HL-60/S4 treated with retinoic acid at 250 ng/mL for 4 days and 3 days (cell line): Measurements from ENCODE around the gene ADAMTS17.

Experiments used
- in situ Hi-C: fragments of 300-500 bp; cut with MboI; formaldehyde crosslinking; loops from 2 replicates; pipeline ENCODE4 v1.7.0; 2022; ENCODE audit warnings: low sequenced_read_pairs

ADAMTS17 gene

GRCh38 chr15:100057281-100057680 is 284.5 kb downstream of the ADAMTS17 start:
- in situ Hi-C loops, result no loop called here

GRCh38 chr15:100056411-100057072 is 285.2 kb downstream of the ADAMTS17 start:
- in situ Hi-C loops, result no loop called here

- in situ Hi-C loops, result no loop called here
These were observed 286.0 kb downstream of the ADAMTS17 start for GRCh38 chr15:100055821-100056220.

GRCh38 chr15:100054539-100054938 is 287.2 kb downstream of the ADAMTS17 start:
- in situ Hi-C loops, result no loop called here

- in situ Hi-C loops, result no loop called here
These were observed 288.2 kb downstream of the ADAMTS17 start for GRCh38 chr15:100053474-100054121.

- in situ Hi-C loops, result no loop called here
These were observed 288.9 kb downstream of the ADAMTS17 start for GRCh38 chr15:100052716-100053473.

GRCh38 chr15:100050877-100051786 is 290.6 kb downstream of the ADAMTS17 start:
- in situ Hi-C loops, result no loop called here

GRCh38 chr15:100049936-100050876 is 291.6 kb downstream of the ADAMTS17 start:
- in situ Hi-C loops, result no loop called here

GRCh38 chr15:100049483-100049882 is 292.3 kb downstream of the ADAMTS17 start:
- in situ Hi-C loops, result no loop called here

- in situ Hi-C loops, result no loop called here
These were observed 293.0 kb downstream of the ADAMTS17 start for GRCh38 chr15:100048736-100049135.

GRCh38 chr15:100043692-100044091 is 298.1 kb downstream of the ADAMTS17 start:
- in situ Hi-C loops, result no loop called here

- in situ Hi-C loops, result no loop called here
These were observed 298.6 kb downstream of the ADAMTS17 start for GRCh38 chr15:100043068-100043641.

- in situ Hi-C loops, result no loop called here
These were observed 299.2 kb downstream of the ADAMTS17 start for GRCh38 chr15:100042558-100042957.

GRCh38 chr15:100041127-100041828 is 300.5 kb downstream of the ADAMTS17 start:
- in situ Hi-C loops, result no loop called here

- in situ Hi-C loops, result no loop called here
These were observed 301.8 kb downstream of the ADAMTS17 start for GRCh38 chr15:100039994-100040393.

GRCh38 chr15:100038736-100039135 is 303.0 kb downstream of the ADAMTS17 start:
- in situ Hi-C loops, result no loop called here

- in situ Hi-C loops, result no loop called here
These were observed 303.9 kb downstream of the ADAMTS17 start for GRCh38 chr15:100037901-100038300.

- in situ Hi-C loops, result no loop called here
These were observed 305.8 kb downstream of the ADAMTS17 start for GRCh38 chr15:100036015-100036414.

GRCh38 chr15:100034191-100034590 is 307.6 kb downstream of the ADAMTS17 start:
- in situ Hi-C loops, result no loop called here
